OCI-LY3 (cell line): ENCODE measurements around the gene P4HA2.

Source experiments
- CTCF ChIP-seq: fragments of 200-600, 300-600 bp; sonication (generic); IDR thresholded peaks from 2 replicates; pipeline ENCODE4 v1.5.1; 2014; ENCODE audit warnings: antibody characterized with exemption, low read length, low read depth
- EZH2phosphoT487 ChIP-seq: fragments of 200-600 bp; shearing (Covaris generic); IDR thresholded peaks from 2 replicates; pipeline ENCODE4 v1.6.1; 2018; ENCODE audit warnings: antibody characterized with exemption, mixed run types, low read depth

- TF ChIP-seq CTCF (no peak), EZH2phosphoT487 (no peak)
Measured at GRCh38 chr5:132233811-132234683, 6.4 kb upstream of the P4HA2 start.
